ENCODE results near the gene CTRL.

DNA sequence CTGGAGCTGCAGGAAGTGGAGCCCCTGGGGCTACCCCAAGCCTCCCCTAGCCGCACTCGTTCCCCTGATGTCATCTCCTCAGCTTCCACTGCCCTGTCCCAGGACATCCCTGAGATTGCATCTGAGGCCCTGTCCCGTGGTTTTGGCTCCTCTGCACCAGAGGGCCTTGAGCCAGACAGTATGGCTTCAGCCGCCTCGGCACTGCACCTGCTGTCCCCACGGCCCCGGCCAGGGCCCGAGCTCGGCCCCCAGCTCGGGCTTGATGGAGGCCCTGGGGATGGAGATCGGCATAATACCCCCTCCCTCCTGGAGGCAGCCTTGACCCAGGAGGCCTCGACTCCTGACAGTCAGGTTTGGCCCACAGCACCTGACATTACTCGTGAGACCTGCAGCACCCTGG is 51.1 kb downstream of the CTRL start:
- no peak for TF ChIP-seq CTCF (IDR thresholded peaks at IDR 0.05; ENCODE audit: low read depth, low read length)
- no peak for TF ChIP-seq POLR2A (IDR thresholded peaks at IDR 0.05; ENCODE audit: extremely low read depth, insufficient read length)
- TF ChIP-seq MAX (IDR thresholded peaks at IDR 0.05; ENCODE audit: low read depth, low read length), result no peak

Measured in NB4 (cell line).